HG02678 (cell line): ENCODE results near the gene STRA6.
"Not testable (repeated sequence)": the region's sequence is repeated elsewhere in the genome, so short reads cannot be mapped to it uniquely, and the experiment has no call there.

Source experiments
- ATAC-seq: cut with Tn5 transposase; IDR thresholded peaks from one replicate; pipeline ENCODE4 v1.9.1; 2021; ENCODE audit warnings: mild to moderate bottlenecking, moderate library complexity; ENCODE audit not compliant: unreplicated experiment

The STRA6 gene

GRCh38 chr15:74167891-74168331, 34.7 kb downstream of the STRA6 start:
- no peak for ATAC-seq

GRCh38 chr15:74165461-74165860, 37.1 kb downstream of the STRA6 start:
- no peak for ATAC-seq

GRCh38 chr15:74162195-74162536, 40.4 kb downstream of the STRA6 start:
- ATAC-seq, result not testable (repeated sequence)

GRCh38 chr15:74160390-74160789, 42.2 kb downstream of the STRA6 start:
- not testable (repeated sequence) for ATAC-seq

- ATAC-seq, result no peak
Observed at GRCh38 chr15:74159773-74160172, 42.8 kb downstream of the STRA6 start.

GRCh38 chr15:74158855-74159650, 43.5 kb downstream of the STRA6 start:
- ATAC-seq, result peak; percentile 65

GRCh38 chr15:74157868-74158827, 44.4 kb downstream of the STRA6 start:
- ATAC-seq, result no peak

GRCh38 chr15:74156678-74157411, 45.7 kb downstream of the STRA6 start:
- ATAC-seq, result no peak

- ATAC-seq, result no peak
Observed at GRCh38 chr15:74155766-74156417, 46.7 kb downstream of the STRA6 start.

GRCh38 chr15:74147051-74147450, 55.5 kb downstream of the STRA6 start:
- ATAC-seq, result no peak

GRCh38 chr15:74146277-74146800, 56.2 kb downstream of the STRA6 start:
- no peak for ATAC-seq

GRCh38 chr15:74144153-74144775, 58.3 kb downstream of the STRA6 start:
- ATAC-seq, result no peak

GRCh38 chr15:74141591-74141990, 61.0 kb downstream of the STRA6 start:
- ATAC-seq, result no peak

GRCh38 chr15:74138642-74139041, 63.9 kb downstream of the STRA6 start:
- ATAC-seq, result no peak

GRCh38 chr15:74137537-74137894, 65.1 kb downstream of the STRA6 start:
- no peak for ATAC-seq

GRCh38 chr15:74136814-74137536, 65.6 kb downstream of the STRA6 start:
- ATAC-seq, result no peak

- ATAC-seq, result no peak
Observed at GRCh38 chr15:74136540-74136813, 66.1 kb downstream of the STRA6 start.

- ATAC-seq, result no peak
Observed at GRCh38 chr15:74135041-74135565, 67.5 kb downstream of the STRA6 start.

- ATAC-seq, result no peak
Observed at GRCh38 chr15:74134387-74135027, 68.1 kb downstream of the STRA6 start.
